IPS DF 4.7 (cell line): ENCODE data around the gene VPREB3.

Experiments
- DNase-seq: peaks from one replicate; pipeline ENCODE4 v3.0.0-alpha.2; 2013; ENCODE audit warnings: low spot score; ENCODE audit errors: extremely low read depth

Gene VPREB3

GRCh38 chr22:23754220-23754919 lies at the start of gene VPREB3:
Gene VPREB3, minus strand, starts transcription at chr22:23754425. Its CDS starts 62 bp downstream, at chr22:23754363.
- no peak for DNase-seq

- no peak for DNase-seq
These were observed 49.0 kb upstream of the VPREB3 start for GRCh38 chr22:23803001-23803819.

GRCh38 chr22:23801886-23802377 lies 47.7 kb upstream of the VPREB3 start:
- no peak for DNase-seq

GRCh38 chr22:23801238-23801821 lies 47.1 kb upstream of the VPREB3 start:
- DNase-seq = no peak

- DNase-seq = no peak
These were observed 46.3 kb upstream of the VPREB3 start for GRCh38 chr22:23800297-23801237.

- no peak for DNase-seq
These were observed 42.2 kb upstream of the VPREB3 start for GRCh38 chr22:23796461-23796860.

- DNase-seq = no peak
These were observed 39.1 kb upstream of the VPREB3 start for GRCh38 chr22:23793326-23793725.

GRCh38 chr22:23791738-23792645 lies 37.8 kb upstream of the VPREB3 start:
- DNase-seq = no peak

- no peak for DNase-seq
These were observed 36.9 kb upstream of the VPREB3 start for GRCh38 chr22:23790819-23791737.

GRCh38 chr22:23789638-23790037 lies 35.4 kb upstream of the VPREB3 start:
- DNase-seq = no peak

GRCh38 chr22:23789121-23789520 lies 34.9 kb upstream of the VPREB3 start:
- no peak for DNase-seq

GRCh38 chr22:23787910-23788309 lies 33.7 kb upstream of the VPREB3 start:
- DNase-seq = no peak

- DNase-seq = no peak
These were observed 33.3 kb upstream of the VPREB3 start for GRCh38 chr22:23787600-23787896.

- no peak for DNase-seq
These were observed 32.8 kb upstream of the VPREB3 start, which contains the start of gene SMARCB1 for GRCh38 chr22:23786752-23787599. Gene SMARCB1, plus strand, starts transcription at chr22:23786966. Its CDS starts 204 bp downstream, at chr22:23787170.

- DNase-seq = no peak
These were observed 32.1 kb upstream of the VPREB3 start for GRCh38 chr22:23786261-23786710.

GRCh38 chr22:23784215-23784732 lies 30.0 kb upstream of the VPREB3 start:
- DNase-seq = no peak

- no peak for DNase-seq
These were observed 29.3 kb upstream of the VPREB3 start for GRCh38 chr22:23783265-23784150.
